ENCODE measurements around the gene FNIP2. TPM values are rescaled to one million over a fixed set of nuclear protein-coding genes. Genes with fewer than 3 reads are reported as not detected.

Gene FNIP2
- total RNA-seq, 2 donors from 2014 or later = 26.7 to 38.2 TPM

- intact Hi-C loops (cut with DNase I) = no loop called here
- no peak overlapping the region for H3K4me3 ChIP-seq
- no peaks in the 10 kb centered on the region for H3K27me3 ChIP-seq
- DNase-seq (no peak), ATAC-seq (peak; percentile 44)
- WGBS, 2 donors = 1 to 5% methylated on average over 4 of the region's 4 CpGs
- TF ChIP-seq CTCF (IDR thresholded peaks at IDR 0.05) (no peak), POLR2A (IDR thresholded peaks at IDR 0.05) (no peak)
- peak overlapping the region; percentile 36 to 53 (median 52) for H3K27ac ChIP-seq
- peaks cover 65% of the 10 kb centered on the region for H3K4me1 ChIP-seq
- no peaks in the 10 kb centered on the region for H3K36me3 ChIP-seq (replicated peaks in 1 of 2; ENCODE audit: insufficient read depth in 1 of 2, low read depth in 2 of 2)
- H3K9me3 ChIP-seq = no peaks in the 10 kb centered on the region
Measured at GRCh38 chr4:158786121-158786601, 17.3 kb downstream of the FNIP2 start.

DNA sequence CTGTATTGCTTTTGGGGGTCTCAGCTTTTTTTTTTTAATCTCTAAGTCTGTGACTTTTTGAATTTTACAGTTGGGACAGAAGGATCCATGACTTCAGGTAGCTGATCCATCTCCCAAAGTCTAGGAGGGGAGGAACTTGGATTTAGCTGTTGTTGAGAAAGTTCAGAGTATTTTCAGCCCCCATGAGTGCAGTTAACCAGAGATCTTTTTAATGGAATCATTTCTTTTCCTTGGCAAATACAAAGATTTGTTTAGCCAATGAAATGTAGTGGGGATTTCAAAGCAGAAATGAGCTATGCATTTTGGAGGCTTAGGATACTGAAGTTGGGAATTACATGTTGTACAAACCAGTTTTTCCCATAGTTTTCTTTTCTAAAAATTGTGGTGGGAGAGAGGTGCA, 18.1 kb downstream of the FNIP2 start:
- H3K4me1 ChIP-seq = peaks cover 59% of the 10 kb centered on the region

DNA sequence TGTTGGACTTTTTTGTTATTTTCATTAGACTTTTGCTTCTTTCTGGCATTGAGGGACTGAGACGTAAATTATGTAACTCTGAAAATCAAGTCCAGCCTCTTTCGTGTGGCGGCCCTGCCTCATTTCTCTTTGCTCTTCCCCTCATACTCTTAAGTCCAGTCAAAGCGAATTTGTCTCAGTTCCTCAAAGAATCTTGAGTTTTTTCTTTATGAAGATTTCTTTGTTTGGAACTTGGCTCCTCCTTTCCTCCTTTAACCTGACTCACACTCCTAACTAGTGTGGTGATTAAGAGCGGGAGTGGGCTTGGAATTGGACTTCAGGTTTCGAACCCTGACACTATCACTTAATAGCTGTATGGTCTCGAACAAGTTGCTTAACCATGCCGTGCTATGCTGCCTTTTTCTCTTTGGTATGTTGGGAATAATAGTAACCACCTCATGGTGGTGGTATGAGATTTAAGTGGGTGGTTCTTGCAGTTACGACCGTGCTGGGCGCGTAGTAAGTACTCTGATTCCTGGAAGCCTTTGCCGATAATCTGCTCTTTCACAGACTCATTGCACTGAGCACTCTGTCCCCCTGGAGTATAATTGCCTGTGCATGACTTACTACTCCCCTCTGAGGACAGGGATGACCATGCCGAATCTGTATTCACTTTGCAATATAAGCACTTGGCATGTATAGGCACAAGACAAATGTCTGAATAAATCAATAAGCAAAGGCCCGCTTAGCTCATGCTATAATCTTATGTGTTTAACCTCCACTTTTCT, 19.1 kb downstream of the FNIP2 start:
- DNase-seq = no peak
- no peak for TF ChIP-seq CTCF (IDR thresholded peaks at IDR 0.05)
- no peak for TF ChIP-seq POLR2A (IDR thresholded peaks at IDR 0.05)
- H3K4me1 ChIP-seq = peaks cover 49% of the 10 kb centered on the region
- WGBS, 2 donors = 88 to 95% methylated on average over 15 of the region's 15 CpGs
- intact Hi-C loops (cut with DNase I) = no loop called here
- no peak for ATAC-seq
- H3K36me3 ChIP-seq (replicated peaks in 1 of 2; ENCODE audit: insufficient read depth in 1 of 2, low read depth in 2 of 2) = no peaks in the 10 kb centered on the region
- no peaks in the 10 kb centered on the region for H3K9me3 ChIP-seq
- no peak overlapping the region for H3K27ac ChIP-seq
- no peaks in the 10 kb centered on the region for H3K27me3 ChIP-seq
- H3K4me3 ChIP-seq = no peak overlapping the region

More for the DNA sequence above, 18.1 kb downstream of the FNIP2 start:
- intact Hi-C loops (cut with DNase I) = no loop called here
- Histone ChIP-seq H3K4me3 (no peak overlapping the region), H3K9me3 (no peaks in the 10 kb centered on the region), H3K36me3 (replicated peaks in 1 of 2; ENCODE audit: insufficient read depth in 1 of 2, low read depth in 2 of 2) (no peaks in the 10 kb centered on the region), H3K27ac (peak overlapping the region in 3 of 4 donors; percentile 36 to 52 (median 50)), H3K27me3 (no peaks in the 10 kb centered on the region)
- TF ChIP-seq POLR2A (IDR thresholded peaks at IDR 0.05) = no peak
- TF ChIP-seq CTCF (IDR thresholded peaks at IDR 0.05) = no peak
- DNase-seq (no peak), ATAC-seq (no peak)

DNA sequence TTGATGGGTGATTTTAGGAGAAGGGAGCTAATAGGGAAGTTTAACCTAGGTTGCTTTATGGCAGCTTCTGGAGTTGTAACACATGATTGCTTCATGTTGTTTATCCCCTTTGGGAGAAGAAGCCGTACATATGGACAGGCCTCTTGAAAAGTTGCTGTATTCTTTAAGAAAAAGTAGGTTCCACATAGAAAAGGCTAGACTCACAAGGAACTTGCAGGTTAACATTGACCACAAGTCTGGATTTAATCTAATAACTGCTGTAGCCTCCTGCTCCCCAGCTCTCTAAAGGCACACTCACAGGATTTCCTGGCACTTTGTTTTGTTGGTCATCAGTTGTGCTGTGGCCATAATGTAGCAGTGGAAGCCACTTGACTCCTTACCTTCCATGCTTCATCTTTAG, 19.7 kb downstream of the FNIP2 start:
- DNase-seq = no peak
- ATAC-seq = no peak
- Histone ChIP-seq H3K36me3 (replicated peaks in 1 of 2; ENCODE audit: insufficient read depth in 1 of 2, low read depth in 2 of 2) (no peaks in the 10 kb centered on the region), H3K27me3 (no peaks in the 10 kb centered on the region), H3K9me3 (no peaks in the 10 kb centered on the region), H3K4me3 (no peak overlapping the region), H3K27ac (no peak overlapping the region), H3K4me1 (peaks cover 47% of the 10 kb centered on the region)
- intact Hi-C loops (cut with DNase I) = no loop called here
- 69 to 88% methylated on average over 1 of the region's 1 CpG for WGBS, 2 donors
- TF ChIP-seq POLR2A (IDR thresholded peaks at IDR 0.05) = no peak
- TF ChIP-seq CTCF (IDR thresholded peaks at IDR 0.05) = no peak

DNA sequence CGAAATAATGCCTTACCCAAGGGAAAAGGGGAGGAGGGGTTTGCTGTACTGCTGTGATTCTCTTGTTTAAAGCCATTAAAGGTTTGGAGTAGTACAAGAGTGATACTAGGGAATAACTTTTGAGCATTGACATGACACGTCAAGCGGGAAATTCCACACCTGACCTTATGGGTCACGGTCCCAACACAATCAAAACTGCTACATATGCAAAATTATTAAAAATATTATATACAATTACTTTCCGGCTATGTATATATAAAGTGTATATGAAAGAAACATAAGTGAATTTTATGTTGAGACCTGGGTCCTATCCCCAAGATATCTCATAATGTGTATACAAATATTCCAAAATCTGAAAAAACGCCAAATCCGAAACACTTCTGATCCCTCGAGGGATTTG, 21.0 kb downstream of the FNIP2 start:
- 87 to 89% methylated on average over 8 of the region's 8 CpGs for WGBS, 2 donors
- DNase-seq = no peak
- peaks cover 42% of the 10 kb centered on the region for H3K4me1 ChIP-seq
- H3K9me3 ChIP-seq = no peaks in the 10 kb centered on the region
- no peak overlapping the region for H3K27ac ChIP-seq
- H3K4me3 ChIP-seq = no peak overlapping the region
- no peaks in the 10 kb centered on the region for H3K36me3 ChIP-seq (replicated peaks in 1 of 2; ENCODE audit: insufficient read depth in 1 of 2, low read depth in 2 of 2)
- ATAC-seq = no peak
- intact Hi-C loops (cut with DNase I) = no loop called here
- TF ChIP-seq CTCF (IDR thresholded peaks at IDR 0.05) (no peak), POLR2A (IDR thresholded peaks at IDR 0.05) (no peak)
- no peaks in the 10 kb centered on the region for H3K27me3 ChIP-seq
